Measurements from ENCODE around the gene CCR1.

The CCR1 gene

GRCh38 chr3:46208167-46208704, at the start of gene CCR1:
TSS of gene CCR1 (minus strand) at chr3:46208313. CDS start at chr3:46204313, 4,000 bp downstream.
- DNase-seq: no peak

- no peak for DNase-seq
These were observed 44.9 kb upstream of the CCR1 start for GRCh38 chr3:46252980-46253379.

- no peak for DNase-seq
These were observed 37.0 kb upstream of the CCR1 start for GRCh38 chr3:46245146-46245545.

- DNase-seq: no peak
These were observed 35.4 kb upstream of the CCR1 start for GRCh38 chr3:46243560-46243959.

GRCh38 chr3:46242120-46242519, 34.0 kb upstream of the CCR1 start, which contains the start of gene CCR3:
TSS of gene CCR3 (plus strand) at chr3:46242460. CDS start at chr3:46265159, 22,699 bp downstream.
- no peak for DNase-seq

- DNase-seq: no peak
These were observed 31.8 kb upstream of the CCR1 start for GRCh38 chr3:46239952-46240351.

- no peak for DNase-seq
These were observed 31.3 kb upstream of the CCR1 start for GRCh38 chr3:46239301-46239938.

GRCh38 chr3:46238386-46238785, 30.3 kb upstream of the CCR1 start:
- no peak for DNase-seq

- no peak for DNase-seq
These were observed 28.4 kb upstream of the CCR1 start for GRCh38 chr3:46236294-46237054.

GRCh38 chr3:46235425-46235824, 27.3 kb upstream of the CCR1 start:
- DNase-seq: no peak

GRCh38 chr3:46233194-46233593, 25.1 kb upstream of the CCR1 start:
- DNase-seq: no peak

- DNase-seq: no peak
These were observed 23.2 kb upstream of the CCR1 start for GRCh38 chr3:46231323-46231722.

- no peak for DNase-seq
These were observed 20.4 kb upstream of the CCR1 start for GRCh38 chr3:46228260-46229242.

GRCh38 chr3:46222435-46223161, 14.5 kb upstream of the CCR1 start:
- DNase-seq: no peak

GRCh38 chr3:46221938-46222337, 13.8 kb upstream of the CCR1 start:
- DNase-seq: no peak

GRCh38 chr3:46221391-46221790, 13.3 kb upstream of the CCR1 start:
- DNase-seq: no peak

GRCh38 chr3:46218196-46218709, 10.1 kb upstream of the CCR1 start:
- no peak for DNase-seq

- no peak for DNase-seq
These were observed 7.8 kb upstream of the CCR1 start for GRCh38 chr3:46215810-46216414.

- no peak for DNase-seq
These were observed 6.7 kb upstream of the CCR1 start for GRCh38 chr3:46214751-46215352.

GRCh38 chr3:46213201-46213600, 5.1 kb upstream of the CCR1 start:
- DNase-seq: no peak

GRCh38 chr3:46212101-46212500, 4.0 kb upstream of the CCR1 start:
- no peak for DNase-seq

All from activated effector memory CD4-positive, alpha-beta T cell treated with Interleukin-2 at 50 U/mL for 16 hours (primary cell).